Globus pallidus (tissue), 1 donor: ENCODE data around the gene PITX1.
"Not testable (repeated sequence)": the region's sequence is repeated elsewhere in the genome, so short reads cannot be mapped to it uniquely, and the experiment has no call there.

Source experiments
- DNase-seq: peaks from one replicate; pipeline ENCODE4 v3.0.0-alpha.2; 2015; ENCODE audit warnings: low spot score

PITX1 gene

DNA sequence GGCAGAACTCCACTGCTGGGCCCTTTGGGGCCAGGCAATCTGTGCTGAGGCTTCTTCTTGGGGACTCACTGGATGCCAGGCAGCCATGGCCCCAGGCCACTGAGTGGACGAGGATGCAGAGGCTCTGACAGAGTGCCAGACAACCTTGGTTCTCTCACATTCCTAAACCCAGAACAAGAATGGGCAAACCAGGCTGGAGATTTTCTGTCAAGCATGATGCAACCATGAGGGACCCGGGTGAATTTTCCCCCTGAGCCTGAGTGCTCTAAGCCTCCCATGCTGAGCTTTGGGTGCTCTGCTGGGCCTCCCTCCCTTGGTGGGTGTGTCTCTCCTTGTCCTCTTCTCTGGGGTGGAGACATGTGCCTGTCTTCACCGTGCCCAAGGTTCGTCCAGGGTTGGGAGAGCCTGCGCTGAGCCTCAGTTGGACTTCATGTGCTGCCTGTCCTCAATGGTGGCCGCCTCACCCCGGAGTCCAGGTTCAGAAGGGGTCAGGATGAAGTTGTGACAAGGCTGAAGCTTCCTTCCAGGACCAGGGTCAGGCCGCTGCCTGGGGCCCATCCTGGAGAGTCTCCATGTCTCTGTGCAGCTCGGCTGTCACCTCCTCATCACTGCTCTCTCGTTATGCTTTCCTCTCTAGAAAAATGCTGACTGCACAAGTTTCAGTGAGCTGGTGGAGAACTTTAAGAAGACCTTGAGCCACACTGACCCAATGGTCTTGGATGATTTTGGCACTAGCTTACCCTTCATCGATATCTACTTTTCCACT is 24.1 kb downstream of the PITX1 start:
- no peak for DNase-seq

GRCh38 chr5:135008981-135009735 is 24.9 kb downstream of the PITX1 start:
- no peak for DNase-seq

DNA sequence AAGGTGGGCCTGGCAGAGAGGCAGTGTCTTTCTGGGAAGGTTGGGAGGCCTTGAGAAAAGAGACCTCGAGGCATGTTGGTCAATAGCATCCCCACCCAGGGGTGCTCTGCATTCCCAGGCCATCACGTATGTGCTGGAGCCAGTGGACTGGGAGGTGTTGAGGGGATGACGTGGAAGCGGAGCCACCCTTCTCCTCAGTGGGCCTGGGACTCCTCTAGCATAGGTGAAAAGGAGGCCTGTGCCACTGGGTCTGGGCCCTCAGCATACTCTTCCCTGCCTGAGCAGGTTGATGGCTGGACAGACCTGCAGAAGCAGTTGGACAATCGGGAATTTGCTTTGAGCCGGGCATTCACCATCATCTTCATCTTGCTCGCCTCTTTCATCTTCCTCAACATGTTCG is 25.5 kb downstream of the PITX1 start:
- no peak for DNase-seq

GRCh38 chr5:135007749-135008363 is 26.2 kb downstream of the PITX1 start:
- DNase-seq, result no peak

DNA sequence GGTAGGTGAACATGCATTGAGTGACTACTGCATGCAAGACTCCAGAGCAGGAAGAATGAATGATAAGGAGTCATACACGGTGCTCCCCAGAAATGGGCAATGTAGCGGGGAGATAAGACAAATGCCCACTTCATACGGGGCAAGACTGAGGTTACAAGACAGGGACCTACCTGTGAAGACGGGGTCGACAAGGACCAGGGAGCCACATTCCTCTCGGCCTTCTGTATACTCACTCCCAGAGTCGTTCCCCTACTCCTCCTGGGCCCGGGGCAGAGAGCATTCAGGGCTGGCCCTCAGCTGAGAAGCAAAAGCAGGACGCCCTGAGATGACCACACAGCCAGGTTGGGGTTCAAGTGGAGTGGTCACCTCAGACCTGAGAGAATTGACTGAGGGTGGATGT is 26.7 kb downstream of the PITX1 start:
- no peak for DNase-seq

- DNase-seq, result no peak
Observed at GRCh38 chr5:135005076-135005475, 29.0 kb downstream of the PITX1 start.

- DNase-seq, result no peak
Observed at GRCh38 chr5:135004376-135004775, 29.7 kb downstream of the PITX1 start.

DNA sequence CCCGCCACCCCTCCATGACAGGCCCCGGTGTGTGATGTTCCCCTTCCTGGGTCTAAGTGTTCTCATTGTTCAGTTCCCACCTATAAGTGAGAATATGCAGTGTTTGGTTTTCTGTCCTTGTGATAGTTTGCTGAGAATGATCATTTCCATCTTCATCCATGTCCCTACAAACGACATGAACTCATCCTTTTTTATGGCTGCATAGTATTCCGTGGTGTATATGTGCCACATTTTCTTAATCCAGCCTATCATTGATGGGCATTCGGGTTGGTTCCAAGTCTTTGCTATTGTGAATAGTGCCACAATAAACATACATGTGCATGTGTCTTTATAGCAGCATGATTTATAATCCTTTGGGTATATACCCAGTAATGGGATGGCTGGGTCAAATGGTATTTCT is 36.0 kb downstream of the PITX1 start:
- not testable (repeated sequence) for DNase-seq

GRCh38 chr5:134997015-134997414 is 37.0 kb downstream of the PITX1 start:
- DNase-seq, result no peak

DNA sequence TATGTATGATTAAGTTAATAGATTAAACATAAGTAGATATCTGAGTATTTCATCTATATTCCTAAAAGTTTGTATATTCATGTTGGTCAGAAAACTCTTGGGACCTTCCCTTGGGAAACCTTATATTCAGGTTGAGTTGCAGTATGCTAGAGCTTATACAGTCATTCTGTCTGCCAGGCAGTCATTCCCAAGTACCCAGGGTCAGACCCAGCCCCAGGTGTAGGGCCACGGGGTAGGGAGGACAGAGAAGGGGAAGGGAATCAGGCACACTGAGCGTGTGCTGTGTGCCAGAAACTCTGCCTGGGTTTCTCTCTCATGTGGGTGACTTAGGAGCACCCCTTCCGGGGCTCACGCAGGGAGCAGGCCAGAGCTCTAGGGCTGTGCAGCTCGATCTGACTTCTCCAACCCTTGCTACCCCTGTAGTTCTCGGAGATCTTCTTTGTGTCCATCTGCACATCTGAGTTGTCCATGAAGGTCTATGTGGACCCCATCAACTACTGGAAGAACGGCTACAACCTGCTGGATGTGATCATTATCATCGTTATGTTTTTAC is 38.1 kb downstream of the PITX1 start:
- DNase-seq, result no peak

DNA sequence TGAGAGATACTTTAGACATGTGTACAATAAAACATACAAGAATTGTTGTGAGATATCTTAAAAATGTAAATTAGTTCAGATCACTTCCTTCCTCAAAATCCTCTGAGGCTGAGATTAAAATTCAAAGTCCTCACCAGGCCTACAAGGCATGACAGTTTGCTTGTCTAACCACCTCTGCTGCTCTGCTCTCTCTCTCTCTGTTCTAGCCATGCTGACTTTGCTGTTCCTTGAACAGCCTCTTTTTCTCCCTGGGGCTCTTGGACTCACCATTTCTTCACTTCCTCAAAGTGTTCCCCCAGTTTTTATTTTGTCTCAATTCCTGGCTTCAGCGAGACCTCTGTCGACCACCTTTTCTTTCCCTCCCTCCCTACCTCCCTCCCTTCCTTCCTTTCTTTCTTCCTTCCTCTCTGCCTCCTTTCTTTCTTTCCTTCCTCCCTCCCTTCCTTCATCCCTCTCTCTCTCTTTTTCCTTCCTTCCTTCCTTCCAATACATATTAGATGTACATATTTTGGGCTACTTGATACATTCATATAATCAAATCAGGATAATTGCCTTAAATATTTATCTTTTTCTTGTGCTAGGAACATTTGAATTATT is 39.4 kb downstream of the PITX1 start:
- no peak for DNase-seq

DNA sequence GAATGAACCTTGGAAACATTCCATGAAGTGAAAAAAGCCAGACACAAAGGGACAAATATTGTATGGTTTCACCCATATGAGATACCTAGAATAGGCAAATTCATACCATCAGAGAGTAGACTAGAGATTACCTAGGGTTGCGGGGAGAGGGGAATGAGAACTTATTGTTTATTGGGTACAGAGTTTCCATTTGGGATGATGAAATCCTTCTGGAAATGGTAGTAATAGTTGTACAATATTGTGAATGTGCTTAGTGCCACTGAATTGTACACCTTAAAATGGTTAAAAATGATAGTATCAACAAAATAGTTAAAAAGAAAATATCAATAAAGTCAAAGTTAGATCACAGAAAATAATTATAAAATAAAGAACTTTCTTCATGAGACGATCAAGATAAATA is 40.9 kb downstream of the PITX1 start:
- no peak for DNase-seq

DNA sequence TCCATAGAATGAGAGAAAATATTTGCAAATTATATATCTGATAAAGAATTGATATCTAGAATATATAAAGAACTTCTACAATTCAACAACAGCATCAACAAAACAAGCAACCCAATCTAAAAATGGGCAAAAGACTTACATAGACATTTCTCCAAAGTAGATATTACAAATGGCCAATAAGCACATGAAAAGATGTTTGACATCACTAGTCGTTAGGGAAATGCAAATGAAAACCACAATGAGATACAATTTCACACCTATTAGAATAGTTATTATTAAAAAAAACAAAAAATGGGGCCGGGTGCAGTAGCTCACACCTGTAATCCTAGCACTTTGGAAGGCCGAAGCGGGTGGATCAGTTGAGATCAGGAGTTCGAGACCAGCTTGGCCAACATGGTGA is 41.9 kb downstream of the PITX1 start:
- no peak for DNase-seq

GRCh38 chr5:134990183-134990582 is 43.8 kb downstream of the PITX1 start:
- DNase-seq, result not testable (repeated sequence)

DNA sequence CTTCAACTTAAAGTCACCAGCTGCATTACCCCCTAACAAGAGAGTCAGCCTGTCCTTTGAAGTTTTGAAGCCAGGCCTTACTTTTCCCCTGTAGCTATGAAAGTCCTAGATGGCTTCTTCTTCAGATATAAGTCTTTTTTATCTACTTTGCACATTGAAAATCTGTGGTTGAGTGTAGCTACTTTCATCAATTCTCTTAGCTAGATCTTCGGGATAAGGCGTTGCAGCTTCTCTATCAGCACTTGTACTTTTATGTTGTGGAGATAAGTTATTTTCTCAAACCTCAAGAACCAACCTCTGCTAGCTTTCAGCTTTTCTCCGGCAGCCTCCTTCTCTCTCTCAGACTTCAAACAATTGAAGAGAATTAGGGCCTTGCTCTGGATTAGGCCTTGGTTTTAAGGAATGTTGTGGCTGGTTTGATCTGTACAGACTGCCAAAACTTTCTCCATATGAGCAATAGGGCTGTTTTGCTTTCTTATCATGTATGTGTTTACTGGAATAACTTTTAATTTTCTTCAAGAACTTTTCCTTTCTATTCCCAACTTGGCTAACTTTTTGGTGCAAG is 44.7 kb downstream of the PITX1 start:
- DNase-seq, result no peak

DNA sequence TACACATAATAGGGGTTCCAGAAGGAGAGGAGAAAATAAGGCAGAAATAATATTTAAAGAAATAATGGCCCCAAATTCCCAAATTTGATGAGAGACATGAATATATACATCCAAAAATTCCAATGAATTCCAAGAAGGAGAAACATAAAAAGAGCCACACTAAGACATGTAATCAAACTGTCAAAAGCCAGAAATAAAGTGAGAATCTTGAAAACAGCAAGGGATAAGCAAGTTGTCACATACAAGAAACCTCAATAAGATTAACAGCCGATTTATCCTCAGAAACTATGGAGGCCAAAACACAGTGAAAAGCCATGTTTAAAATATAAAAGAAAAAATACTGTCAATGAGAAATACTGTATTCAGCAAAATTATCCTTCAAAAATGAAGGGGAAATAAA is 51.8 kb downstream of the PITX1 start:
- DNase-seq, result no peak

DNA sequence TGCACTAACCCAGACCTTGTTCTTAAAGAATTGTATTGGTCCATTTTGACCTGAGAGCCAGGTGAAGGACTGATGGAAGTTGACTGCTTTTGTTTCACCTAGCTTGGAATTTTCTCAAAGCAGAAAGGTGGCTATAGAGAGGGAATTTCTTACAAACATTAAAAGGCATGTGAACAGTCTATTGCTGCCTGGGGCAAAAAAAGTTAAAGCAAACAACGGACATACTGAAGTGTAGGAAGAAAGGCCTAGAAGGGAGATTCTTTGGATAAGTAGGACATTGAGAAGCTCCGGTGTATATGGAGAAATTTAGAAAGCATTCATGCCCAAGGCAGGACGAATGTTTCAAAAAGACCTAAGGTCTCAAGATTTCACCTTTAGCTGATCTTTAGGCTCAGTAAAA is 54.6 kb downstream of the PITX1 start:
- no peak for DNase-seq
